Gastroesophageal sphincter (tissue), 4 donors: ENCODE data around the gene UPF3B. TPM values are rescaled to one million over a fixed set of nuclear protein-coding genes. Genes with fewer than 3 reads are reported as not detected.

Source experiments
- ATAC-seq: fragments of 150-250 bp; one replicate; pipeline ENCODE4 v1.9.1; 2016; ENCODE audit warnings: mild to moderate bottlenecking, moderate library complexity
- H3K27ac ChIP-seq, 4 donors: fragments of 200-600 bp; sonication (generic) in 3 of 4; 1 replicate in 3 of 4; 2 replicates in 1 of 4; pipeline ENCODE4 v1.5.1; 2016 to 2019
- H3K27me3 ChIP-seq: fragments of 200-600 bp; sonication (generic); one replicate; pipeline ENCODE4 v1.5.1; 2019
- H3K36me3 ChIP-seq, 2 donors: fragments of 200-600 bp; sonication (generic); one replicate each; pipeline ENCODE4 v1.5.1; 2019; ENCODE audit warnings: control low read depth in 1 of 2
- H3K4me1 ChIP-seq, 3 donors: fragments of 200-600 bp; sonication (generic); 1 replicate in 2 of 3; 2 replicates in 1 of 3; pipeline ENCODE4 v1.5.1; 2016 to 2019; ENCODE audit warnings: control low read depth in 2 of 3
- H3K4me3 ChIP-seq, 2 donors: fragments of 200-600 bp; sonication (generic); one replicate each; pipeline ENCODE4 v1.5.1; 2019; ENCODE audit warnings: mild to moderate bottlenecking in 1 of 2, moderate library complexity in 1 of 2
- H3K9me3 ChIP-seq, 3 donors: fragments of 200-600 bp; sonication (generic); one replicate each; pipeline ENCODE4 v1.5.1; 2017 to 2019; ENCODE audit warnings: control low read depth in 2 of 3
- CTCF ChIP-seq, 4 experiments: fragments of 200-600 bp in 2 of 4; fragments of 450-650 bp in 2 of 4; sonication (generic) in 1 of 4; IDR thresholded peaks; one replicate each; pipeline ENCODE4 v1.5.1; 2017 to 2019; ENCODE audit warnings: antibody characterized with exemption in 4 of 4, mild to moderate bottlenecking in 2 of 4, moderate library complexity in 2 of 4
- EP300 ChIP-seq: sonication (generic); formaldehyde crosslinking; IDR thresholded peaks from one replicate; pipeline ENCODE4 v1.6.1; 2017; ENCODE audit warnings: antibody characterized with exemption, mild to moderate bottlenecking
- POLR2A ChIP-seq, 2 donors: fragments of 450-650 bp; IDR thresholded peaks; one replicate each; pipeline ENCODE4 v1.6.1; 2017; ENCODE audit warnings: antibody characterized with exemption in 2 of 2, mild to moderate bottlenecking in 2 of 2, moderate library complexity in 1 of 2
- POLR2AphosphoS5 ChIP-seq: sonication (generic); formaldehyde crosslinking; IDR thresholded peaks from one replicate; pipeline ENCODE4 v1.6.1; 2017; ENCODE audit warnings: antibody characterized with exemption
- WGBS, 2 donors: methylation state at CpG; one replicate each; pipeline ENCODE4 v1.1.5; 2018; ENCODE audit warnings: low coverage in 1 of 2; 5-methylcytosine and 5-hydroxymethylcytosine counted together
- small RNA-seq, 4 donors: library from RNA; depleted of rRNA; stranded (forward); fragments of <200 nt; gene quantifications; one replicate each; pipeline ENCODE3, GENCODE V24; 2016
- total RNA-seq, 4 donors: library from RNA; depleted of rRNA; stranded (reverse); fragments of >200 nt; gene quantifications; one replicate each; pipeline ENCODE4 v1.1.0, GENCODE V29; 2016

Gene UPF3B
- total RNA-seq, 4 donors from 2014 or later: 3.9 to 7.0 (median 4.3) TPM

- peaks cover 0 to 47% (median 8%) of the 10 kb centered on the region in 3 donors for H3K4me1 ChIP-seq
- TF ChIP-seq CTCF (IDR thresholded peaks at IDR 0.05) (no peak), POLR2A (IDR thresholded peaks at IDR 0.05) (peak; percentile 38 to 58), POLR2AphosphoS5 (peak; percentile 81), EP300 (no peak)
- peak within 1 kb of the TSS; percentile 91 to 97 (median 94) for H3K27ac ChIP-seq
- peak; percentile 94 for ATAC-seq
- no peaks in the 10 kb centered on the region for H3K27me3 ChIP-seq
- no peaks in the 10 kb centered on the region for H3K9me3 ChIP-seq
- H3K36me3 ChIP-seq: peaks cover 0 to 28% of the 10 kb centered on the region in 2 donors
- WGBS, 2 donors: 0 to 6% methylated on average over 7 to 13 of the region's 58 CpGs
- peak within 1 kb of the TSS; percentile 65 to 93 for H3K4me3 ChIP-seq
These were observed 61.1 kb downstream of the UPF3B start, which contains the start of gene RPL39 for GRCh38 chrX:119791437-119792231. TSS of gene RPL39 (minus strand) at chrX:119791630. CDS start at chrX:119791576, 54 bp downstream.

GRCh38 chrX:119790977-119791436 lies 61.8 kb downstream of the UPF3B start:
- TF ChIP-seq POLR2A (IDR thresholded peaks at IDR 0.05) (no peak), CTCF (IDR thresholded peaks at IDR 0.05) (peak in 1 of 4 experiments; percentile 13)
- peak overlapping the region; percentile 91 to 97 (median 94) for H3K27ac ChIP-seq
- H3K4me1 ChIP-seq: peaks cover 0 to 47% (median 8%) of the 10 kb centered on the region in 3 donors
- H3K4me3 ChIP-seq: peak overlapping the region; percentile 65 to 93
- peaks cover 0 to 33% of the 10 kb centered on the region in 2 donors for H3K36me3 ChIP-seq
- no peaks in the 10 kb centered on the region for H3K9me3 ChIP-seq
- ATAC-seq: peak; percentile 43
- no peaks in the 10 kb centered on the region for H3K27me3 ChIP-seq
- WGBS, 2 donors: 0% methylated on average over 5 of the region's 31 CpGs; no CpG with 5 or more reads in 1 of the 2 donors

- 61 to 65% methylated on average over 4 to 5 of the region's 14 CpGs for WGBS, 2 donors
- no peak for ATAC-seq
- Histone ChIP-seq H3K4me3 (no peak overlapping the region), H3K9me3 (no peaks in the 10 kb centered on the region), H3K27me3 (no peaks in the 10 kb centered on the region), H3K4me1 (peaks cover 0 to 33% (median 4%) of the 10 kb centered on the region in 3 donors), H3K27ac (no peak overlapping the region), H3K36me3 (peaks cover 0 to 78% of the 10 kb centered on the region in 2 donors)
- TF ChIP-seq EP300: no peak
- TF ChIP-seq POLR2AphosphoS5: no peak
- peak in 1 of 4 experiments; percentile 31 for TF ChIP-seq CTCF (IDR thresholded peaks at IDR 0.05)
These were observed 67.9 kb downstream of the UPF3B start for GRCh38 chrX:119784747-119785446.

Small RNA genes lying within 50 kb of the gene (small RNA-seq; reads per million reads assigned to genes)
- gene SNORA69: 0 reads per million in 4 donors

Other genes with a start within 250 kb of the UPF3B start
- 1 to 10 TPM; 5.7 to 9.2 (median 6.0) TPM for gene NKRF, start 246.5 kb downstream of the UPF3B start, total RNA-seq
- gene SEPTIN6, start 159.8 kb downstream of the UPF3B start, total RNA-seq: 10 to 100 TPM; 19.3 to 97.9 (median 40.6) TPM
- gene SOWAHD, start 94.4 kb downstream of the UPF3B start, total RNA-seq: under 1 TPM in 1 of 4 donors, not detected in 3; 0.27 TPM
- 1,000 to 10,000 TPM; 1,536 to 5,996 (median 3,784) TPM for gene RPL39, start 61.3 kb downstream of the UPF3B start, total RNA-seq
- 10 to 100 TPM in 3 of 4 donors, 1 to 10 TPM in 1; 6.4 to 18.6 (median 12.6) TPM for gene RNF113A, start 18.8 kb upstream of the UPF3B start, total RNA-seq
- 100 to 1,000 TPM in 1 of 4 donors, 10 to 100 TPM in 3; 55.8 to 104 (median 74.5) TPM for gene NDUFA1, start 18.9 kb upstream of the UPF3B start, total RNA-seq
- gene AKAP14, start 42.9 kb upstream of the UPF3B start, total RNA-seq: not detected
- 10 to 100 TPM in 1 of 4 donors, 1 to 10 TPM in 3; 5.9 to 12.6 (median 6.3) TPM for gene NKAP, start 90.8 kb upstream of the UPF3B start, total RNA-seq
- under 1 TPM in 1 of 4 donors, not detected in 3; 0.47 TPM for gene RHOXF2B, start 224.7 kb upstream of the UPF3B start, total RNA-seq